ENCODE data around the gene TNFRSF18.

TNFRSF18 gene

GRCh38 chr1:1226566-1227362, 20.4 kb upstream of the TNFRSF18 start:
- no peak for DNase-seq

- DNase-seq, result no peak
These were observed 19.5 kb upstream of the TNFRSF18 start for GRCh38 chr1:1225913-1226312.

DNA sequence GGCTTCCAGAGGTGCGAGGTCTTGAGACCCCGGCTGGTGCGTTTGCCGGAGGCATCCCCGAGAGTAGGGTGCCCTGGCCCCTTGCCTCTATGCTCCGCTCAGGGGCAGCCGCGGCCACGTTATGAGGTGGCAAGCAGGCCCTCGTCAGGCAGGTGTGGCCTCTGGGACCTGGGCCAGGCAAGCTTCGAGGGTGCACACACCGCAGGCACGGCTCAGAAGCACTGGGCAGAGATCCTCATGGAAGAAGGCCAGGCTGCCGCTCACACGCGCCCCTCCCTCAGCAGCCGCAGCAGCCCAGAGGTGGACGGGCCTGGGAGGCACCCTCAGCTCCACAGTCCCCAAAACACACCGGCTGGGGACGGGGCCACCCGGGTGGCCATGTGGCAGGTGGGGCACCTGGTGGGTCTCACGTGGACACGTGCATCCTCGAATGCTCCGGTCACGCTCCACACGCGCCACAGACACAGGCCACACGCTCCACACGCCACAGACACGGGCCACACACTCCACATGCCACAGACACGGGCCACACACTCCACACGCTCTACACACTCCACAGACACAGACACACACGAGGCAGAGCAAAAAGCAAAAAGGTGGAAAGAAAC, 18.9 kb upstream of the TNFRSF18 start:
- DNase-seq, result no peak

DNA sequence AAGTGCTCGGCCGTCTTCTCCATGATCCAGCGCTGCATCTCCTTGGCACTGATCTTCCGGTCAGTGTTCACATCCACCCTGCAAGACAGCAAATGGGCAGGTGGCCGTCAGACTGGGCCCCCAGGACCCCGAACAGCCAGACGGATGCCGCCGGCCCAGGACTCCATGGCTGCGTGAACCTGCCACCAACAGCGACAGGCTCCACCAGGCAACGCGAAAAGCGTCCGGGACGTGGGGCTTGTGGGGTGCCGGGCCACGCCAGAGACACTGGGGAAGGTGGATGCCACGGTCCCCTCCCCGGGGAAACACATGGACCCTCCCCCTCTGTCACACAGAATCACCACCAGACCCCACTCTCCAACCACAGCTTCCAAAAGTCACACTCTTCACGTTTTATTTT, 17.5 kb upstream of the TNFRSF18 start:
- no peak for DNase-seq

GRCh38 chr1:1223321-1223720, 16.9 kb upstream of the TNFRSF18 start:
- DNase-seq, result no peak

DNA sequence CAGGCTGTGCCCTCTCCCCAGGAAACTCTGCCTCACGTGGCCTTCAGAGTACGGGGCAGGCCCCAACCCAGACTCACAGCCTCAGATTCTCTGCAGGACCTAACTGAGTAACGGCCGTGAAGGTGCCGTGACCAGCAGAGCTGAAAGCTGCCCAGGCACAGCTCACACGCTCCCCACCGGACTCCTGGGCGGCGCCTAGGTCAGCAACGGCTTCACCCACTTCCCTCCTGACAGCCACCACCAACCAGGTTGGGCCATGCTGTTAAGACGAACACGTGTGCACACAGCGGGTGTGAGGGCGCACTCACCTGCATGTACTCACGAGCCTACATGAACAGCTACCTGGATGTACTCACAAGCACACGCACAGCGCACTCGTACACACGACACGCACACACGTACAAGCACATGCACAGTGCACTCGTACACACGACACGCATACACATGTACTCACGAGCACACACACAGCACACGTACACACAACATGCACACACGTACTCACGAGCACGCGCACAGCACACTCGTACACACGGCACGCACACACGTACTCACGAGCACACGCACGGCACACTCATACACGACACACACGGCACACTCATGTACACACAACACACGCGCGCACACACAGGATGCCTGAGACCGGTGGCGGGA, 16.3 kb upstream of the TNFRSF18 start:
- no peak for DNase-seq

DNA sequence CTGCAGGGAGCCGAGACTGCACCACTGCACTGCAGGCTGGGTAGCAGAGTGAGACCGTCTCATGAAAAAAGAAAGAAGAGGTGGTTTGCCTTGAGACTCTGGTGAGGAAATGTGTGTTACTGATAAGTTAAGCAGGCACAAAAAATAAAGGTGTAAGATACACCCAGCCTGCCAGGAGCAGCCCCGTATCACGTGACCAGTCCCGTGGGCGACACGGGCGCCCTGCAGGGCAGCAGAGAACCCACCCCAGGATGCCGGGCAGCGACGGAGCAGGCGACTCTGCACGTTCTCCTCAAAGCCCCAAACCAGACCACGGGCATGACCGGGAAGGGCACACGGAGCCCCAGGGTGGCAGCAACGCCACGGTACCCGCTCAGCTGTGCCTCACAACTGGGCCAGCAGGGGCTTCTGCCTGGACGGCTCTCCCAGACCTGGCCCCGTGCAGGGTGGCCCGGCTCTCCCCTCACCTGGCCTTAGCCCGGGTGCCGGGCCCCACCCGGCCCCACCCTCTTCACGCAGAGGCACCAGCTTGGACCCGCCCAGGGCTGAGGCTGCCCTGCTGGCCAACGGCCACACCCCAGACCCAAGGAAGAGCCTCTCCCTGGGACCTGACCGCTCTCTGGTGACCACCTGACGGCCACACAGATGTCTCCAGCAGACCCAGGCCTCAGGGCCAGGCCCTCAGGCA, 15.6 kb upstream of the TNFRSF18 start:
- no peak for DNase-seq

- no peak for DNase-seq
These were observed 13.8 kb upstream of the TNFRSF18 start for GRCh38 chr1:1220197-1220596.

- DNase-seq, result no peak
These were observed 12.9 kb upstream of the TNFRSF18 start for GRCh38 chr1:1219341-1219740.

- DNase-seq, result no peak
These were observed 12.3 kb upstream of the TNFRSF18 start for GRCh38 chr1:1218524-1219200.

DNA sequence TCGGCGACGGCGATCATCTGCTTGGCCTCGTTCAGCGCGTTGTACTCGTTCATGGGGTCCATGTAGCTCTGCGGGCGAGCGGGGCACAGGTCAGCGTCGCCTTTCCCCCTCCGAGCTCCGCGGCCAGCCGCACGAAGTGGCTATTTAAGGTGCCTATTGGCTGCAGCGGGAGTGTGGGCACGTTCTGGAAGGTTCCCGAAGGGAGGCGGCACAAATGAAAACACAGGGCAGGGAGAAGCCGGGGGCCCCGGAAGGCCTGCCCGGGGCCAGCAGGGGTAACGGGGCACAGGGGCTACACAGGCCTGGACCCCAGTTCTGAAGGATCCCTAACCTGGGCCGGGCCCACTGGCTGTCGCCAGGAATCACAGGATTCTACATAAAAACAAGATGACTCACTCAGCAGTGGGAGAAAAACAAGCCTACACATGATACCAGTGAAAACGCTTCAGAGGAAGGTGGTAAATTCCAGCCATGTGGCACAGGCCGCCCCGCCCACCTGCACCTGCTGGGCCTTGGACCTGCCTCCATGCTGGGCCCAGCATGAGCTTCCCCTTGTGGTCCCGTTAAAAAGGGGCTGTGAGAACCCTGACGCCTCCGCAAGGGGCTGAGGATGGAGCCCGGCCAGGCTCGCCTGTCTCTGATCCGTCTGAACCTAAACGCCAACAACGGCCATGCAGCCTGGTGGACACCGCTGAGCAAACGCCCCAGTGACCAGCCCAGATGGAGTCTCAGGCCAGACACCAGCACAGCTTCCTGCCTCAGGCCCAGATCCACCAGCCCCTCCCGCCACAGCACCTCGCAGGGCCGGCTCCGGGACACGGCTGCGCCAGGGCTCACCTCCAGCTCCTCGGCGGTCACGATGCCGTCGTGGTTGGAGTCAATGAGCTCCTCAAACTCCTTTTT, 11.5 kb upstream of the TNFRSF18 start:
- DNase-seq, result no peak

DNA sequence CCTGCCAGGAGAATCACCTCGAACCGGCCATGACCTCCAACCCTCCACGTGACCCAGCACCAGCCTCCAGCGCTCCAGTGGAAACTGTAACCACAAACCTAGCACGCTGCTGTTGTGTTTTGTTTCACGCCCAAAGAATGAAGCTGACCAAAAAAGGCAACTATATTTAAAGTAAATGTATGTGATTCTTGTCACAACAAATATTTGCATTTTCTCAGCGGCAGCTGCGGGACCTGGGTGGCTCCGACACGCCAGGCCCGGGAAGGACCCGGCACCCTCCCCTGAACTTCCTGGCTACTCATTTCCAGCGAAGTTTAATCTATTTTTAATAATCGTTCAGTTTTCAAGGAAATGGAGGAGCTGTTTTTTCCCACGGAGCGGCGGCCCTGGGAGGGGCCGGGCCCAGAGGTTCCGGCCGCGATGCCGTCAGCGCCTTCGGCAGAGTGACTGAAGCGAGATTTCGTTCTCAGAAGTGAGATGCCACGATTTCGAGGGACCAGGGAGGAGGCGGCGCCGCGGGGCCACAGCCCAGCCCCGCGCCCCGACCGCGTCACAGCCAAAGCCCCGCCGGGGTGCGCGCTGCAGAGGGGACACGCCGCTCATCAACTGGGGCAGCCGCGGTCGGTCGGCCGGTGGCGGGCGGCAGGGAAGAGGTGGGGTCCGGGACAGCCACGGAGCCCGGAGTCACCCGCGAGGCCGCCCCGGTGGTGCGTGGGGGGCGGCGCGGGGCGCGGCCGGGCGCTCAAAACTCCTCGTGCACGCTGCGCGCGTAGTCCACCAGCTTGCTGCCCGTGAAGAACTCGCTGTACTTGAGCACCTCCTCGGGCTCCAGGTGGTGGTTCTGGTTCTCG, 10.6 kb upstream of the TNFRSF18 start:
- DNase-seq, result no peak

DNA sequence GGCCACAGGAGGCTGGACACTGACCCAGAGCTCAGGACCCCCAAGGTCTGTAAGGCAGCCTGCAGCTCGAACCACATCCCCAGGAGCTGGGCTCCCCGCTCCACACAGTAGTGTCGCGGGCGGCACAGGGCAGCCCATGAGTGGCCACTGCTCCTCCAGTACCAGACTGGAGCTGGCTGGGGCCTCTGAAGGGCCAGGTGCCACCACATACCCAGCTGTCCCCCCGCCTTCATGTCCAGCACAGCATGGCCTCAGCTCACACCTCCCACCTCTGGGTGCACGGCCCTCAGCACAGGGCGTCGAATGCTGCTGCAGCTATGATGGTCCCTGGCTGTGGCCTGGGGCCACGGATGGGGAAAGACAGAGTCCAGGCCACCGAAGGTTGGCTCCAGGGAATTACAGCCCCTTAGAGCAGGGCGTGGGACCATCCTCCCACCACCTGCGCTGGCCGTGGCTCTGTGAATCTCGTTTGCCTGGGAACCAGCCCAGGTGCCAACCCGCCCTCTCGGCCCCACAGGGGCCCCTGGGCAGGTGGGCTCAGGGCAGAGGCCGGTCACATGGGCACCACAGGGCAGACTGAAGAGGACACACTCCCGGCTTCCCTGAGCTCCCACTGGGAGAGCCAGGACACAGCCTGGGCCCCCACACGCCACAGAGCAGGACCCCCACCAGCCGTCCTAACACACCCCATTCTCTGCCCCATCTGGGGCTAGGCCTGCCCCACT, 9.7 kb upstream of the TNFRSF18 start:
- DNase-seq, result no peak

- no peak for DNase-seq
These were observed 8.8 kb upstream of the TNFRSF18 start for GRCh38 chr1:1215080-1215676.

- DNase-seq, result peak; percentile 46
These were observed 7.2 kb upstream of the TNFRSF18 start, which contains the start of gene TNFRSF4 for GRCh38 chr1:1213345-1214265. Gene TNFRSF4 (minus strand): TSS chr1:1214153. CDS start chr1:1214127, 26 bp downstream.

DNA sequence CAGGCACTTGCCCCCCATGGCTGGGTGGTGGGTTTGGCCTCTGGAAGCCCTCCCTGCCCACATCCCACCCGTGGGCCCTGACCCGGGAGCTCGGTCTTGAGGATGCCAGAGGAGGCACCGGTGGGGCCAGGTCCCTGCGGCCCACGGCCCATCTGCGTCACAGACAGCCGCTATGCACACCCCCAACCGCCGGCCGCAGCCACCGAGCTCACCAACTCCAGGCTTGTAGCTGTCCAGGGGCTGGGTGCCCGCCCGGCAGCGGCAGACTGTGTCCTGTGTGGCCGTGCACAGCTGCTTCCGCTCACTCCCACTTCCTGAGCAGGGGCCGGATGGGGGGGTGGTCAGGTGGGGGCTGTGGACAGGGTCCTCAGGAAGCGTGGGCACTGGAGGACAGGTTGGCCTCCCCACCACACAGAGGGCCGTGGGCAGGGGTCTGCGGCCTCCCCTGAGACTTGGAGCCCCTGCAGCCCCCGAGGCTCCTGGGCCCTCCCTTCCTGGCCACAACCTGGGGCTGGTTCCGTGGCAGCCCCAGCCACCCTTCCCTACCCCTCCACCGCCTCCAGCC, 6.5 kb upstream of the TNFRSF18 start:
- DNase-seq, result peak; percentile 50

- peak; percentile 17 for DNase-seq
These were observed 5.4 kb upstream of the TNFRSF18 start for GRCh38 chr1:1211541-1212441.

Measured in activated CD8-positive, alpha-beta memory T cell treated with anti-CD3 and anti-CD28 coated beads, Interleukin-2, amount 50 U/mL, for 4 hours (primary cell).